Measurements from ENCODE around the gene TRPV2.
"Not testable (repeated sequence)": the region's sequence is repeated elsewhere in the genome, so short reads cannot be mapped to it uniquely, and the experiment has no call there.

Gene TRPV2

GRCh38 chr17:16380640-16381495 is 34.5 kb upstream of the TRPV2 start, which contains the start of gene UBB:
Gene UBB (plus strand): TSS chr17:16381091. CDS start chr17:16381908, 817 bp downstream.
- DNase-seq (ENCODE audit: extremely low read depth, low read depth) = peak; percentile 98
- TF ChIP-seq CTCF (IDR thresholded peaks at IDR 0.05; ENCODE audit: low read depth, low read length) = peak; percentile 4

DNA sequence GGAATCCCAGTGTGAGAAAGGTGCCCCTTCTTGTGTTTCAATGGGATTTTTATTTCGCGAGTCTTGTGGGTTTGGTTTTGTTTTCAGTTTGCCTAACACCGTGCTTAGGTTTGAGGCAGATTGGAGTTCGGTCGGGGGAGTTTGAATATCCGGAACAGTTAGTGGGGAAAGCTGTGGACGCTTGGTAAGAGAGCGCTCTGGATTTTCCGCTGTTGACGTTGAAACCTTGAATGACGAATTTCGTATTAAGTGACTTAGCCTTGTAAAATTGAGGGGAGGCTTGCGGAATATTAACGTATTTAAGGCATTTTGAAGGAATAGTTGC is 33.9 kb upstream of the TRPV2 start:
- DNase-seq (ENCODE audit: extremely low read depth, low read depth) = no peak
- TF ChIP-seq CTCF (IDR thresholded peaks at IDR 0.05; ENCODE audit: low read depth, low read length) = no peak

- no peak for TF ChIP-seq CTCF (IDR thresholded peaks at IDR 0.05; ENCODE audit: low read depth, low read length)
- DNase-seq (ENCODE audit: extremely low read depth, low read depth) = no peak
Measured at GRCh38 chr17:16383216-16383615, 32.2 kb upstream of the TRPV2 start.

- no peak for DNase-seq (ENCODE audit: extremely low read depth, low read depth)
- TF ChIP-seq CTCF (IDR thresholded peaks at IDR 0.05; ENCODE audit: low read depth, low read length) = no peak
Measured at GRCh38 chr17:16383772-16384287, 31.5 kb upstream of the TRPV2 start.

GRCh38 chr17:16384557-16384956 is 30.8 kb upstream of the TRPV2 start:
- no peak for TF ChIP-seq CTCF (IDR thresholded peaks at IDR 0.05; ENCODE audit: low read depth, low read length)
- no peak for DNase-seq (ENCODE audit: extremely low read depth, low read depth)

GRCh38 chr17:16386126-16386507 is 29.3 kb upstream of the TRPV2 start:
- not testable (repeated sequence) for DNase-seq (ENCODE audit: extremely low read depth, low read depth)

GRCh38 chr17:16391451-16391850 is 23.9 kb upstream of the TRPV2 start:
- no peak for TF ChIP-seq CTCF (IDR thresholded peaks at IDR 0.05; ENCODE audit: low read depth, low read length)
- DNase-seq (ENCODE audit: extremely low read depth, low read depth) = no peak

- not testable (repeated sequence) for DNase-seq (ENCODE audit: extremely low read depth, low read depth)
Measured at GRCh38 chr17:16392491-16392890, 22.9 kb upstream of the TRPV2 start.

- not testable (repeated sequence) for DNase-seq (ENCODE audit: extremely low read depth, low read depth)
Measured at GRCh38 chr17:16395887-16396286, 19.5 kb upstream of the TRPV2 start.

- DNase-seq (ENCODE audit: extremely low read depth, low read depth) = not testable (repeated sequence)
Measured at GRCh38 chr17:16396693-16397092, 18.7 kb upstream of the TRPV2 start.
